Prostate gland (tissue), 2 donors: ENCODE results near the gene DDN.

Experiments
- POLR2A ChIP-seq: fragments of 450-650 bp; IDR thresholded peaks from one replicate; pipeline ENCODE4 v1.6.1; 2016; ENCODE audit warnings: antibody characterized with exemption, mild to moderate bottlenecking
- TF ChIP-seq, protein P1 (sequence below), 4 experiments: fragments of 200-600 bp in 2 of 4; fragments of 450-650 bp in 2 of 4; sonication (generic) in 2 of 4; IDR thresholded peaks; 1 replicate in 3 of 4; 2 replicates in 1 of 4; pipeline ENCODE4 v1.5.1; 2016 to 2019; ENCODE audit warnings: antibody characterized with exemption in 4 of 4, mild to moderate bottlenecking in 2 of 4, moderate library complexity in 2 of 4

DNA sequence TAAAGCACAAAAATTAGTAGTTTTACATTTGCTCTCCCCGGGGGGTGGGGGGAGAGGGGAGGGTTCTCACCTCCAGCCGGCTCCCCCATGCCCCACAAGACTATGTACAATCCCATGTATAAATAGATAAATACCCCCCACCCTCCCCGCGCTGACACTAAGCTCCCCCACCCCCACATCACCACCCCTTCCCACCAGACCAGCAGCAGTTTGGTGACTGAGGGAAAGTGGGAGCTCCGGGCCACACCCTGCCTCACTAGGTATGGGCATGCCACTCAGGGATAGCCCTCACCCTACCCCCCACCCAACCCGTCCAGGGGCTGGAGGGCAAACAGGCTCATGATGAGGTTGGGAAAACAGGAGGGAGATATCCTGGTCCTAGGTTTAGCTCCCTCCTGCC is 21.3 kb upstream of the DDN start:
- TF ChIP-seq POLR2A: no peak
- TF ChIP-seq, protein P1, sequence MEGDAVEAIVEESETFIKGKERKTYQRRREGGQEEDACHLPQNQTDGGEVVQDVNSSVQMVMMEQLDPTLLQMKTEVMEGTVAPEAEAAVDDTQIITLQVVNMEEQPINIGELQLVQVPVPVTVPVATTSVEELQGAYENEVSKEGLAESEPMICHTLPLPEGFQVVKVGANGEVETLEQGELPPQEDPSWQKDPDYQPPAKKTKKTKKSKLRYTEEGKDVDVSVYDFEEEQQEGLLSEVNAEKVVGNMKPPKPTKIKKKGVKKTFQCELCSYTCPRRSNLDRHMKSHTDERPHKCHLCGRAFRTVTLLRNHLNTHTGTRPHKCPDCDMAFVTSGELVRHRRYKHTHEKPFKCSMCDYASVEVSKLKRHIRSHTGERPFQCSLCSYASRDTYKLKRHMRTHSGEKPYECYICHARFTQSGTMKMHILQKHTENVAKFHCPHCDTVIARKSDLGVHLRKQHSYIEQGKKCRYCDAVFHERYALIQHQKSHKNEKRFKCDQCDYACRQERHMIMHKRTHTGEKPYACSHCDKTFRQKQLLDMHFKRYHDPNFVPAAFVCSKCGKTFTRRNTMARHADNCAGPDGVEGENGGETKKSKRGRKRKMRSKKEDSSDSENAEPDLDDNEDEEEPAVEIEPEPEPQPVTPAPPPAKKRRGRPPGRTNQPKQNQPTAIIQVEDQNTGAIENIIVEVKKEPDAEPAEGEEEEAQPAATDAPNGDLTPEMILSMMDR (IDR thresholded peaks at IDR 0.05): no peak
